SK-N-SH (cell line): Measurements from ENCODE around the gene PROKR1. TPM values are rescaled to one million over a fixed set of nuclear protein-coding genes. Genes with fewer than 3 reads are reported as not detected.

ENCODE experiments used
- CTCF ChIA-PET: fragments of 300-600, 350-600 bp; formaldehyde crosslinking; extraction: SDS; loops from one replicate; lab custom pipeline; 2021; lab: Yijun Ruan, JAX
- POLR2A ChIA-PET: fragments of 350-600 bp; sonication (Branson Sonifier 250); formaldehyde crosslinking; extraction: SDS; loops from one replicate; lab custom pipeline; 2020; ENCODE audit warnings: antibody characterized with exemption, inconsistent platforms; lab: Yijun Ruan, JAX
- DNase-seq: peaks from one replicate; pipeline ENCODE4 v3.0.0; 2012
- H2AFZ ChIP-seq: fragments of 200-600 bp; sonication (generic); 2 replicates; pipeline ENCODE4 v1.8.1; 2016; ENCODE audit warnings: antibody characterized with exemption, mild to moderate bottlenecking, low read depth
- H3F3A ChIP-seq: fragments of 200-600 bp; sonication (generic); replicated peaks from 2 replicates; pipeline ENCODE3; 2016; ENCODE audit warnings: antibody characterized with exemption, mild to moderate bottlenecking; ENCODE audit not compliant: insufficient read depth
- H3K27ac ChIP-seq, 2 experiments: fragments of 200-500 bp in 1 of 2; fragments of 200-600 bp in 1 of 2; sonication (Bioruptor generic) in 1 of 2; sonication (generic), shearing (Covaris generic) in 1 of 2; 2 replicates each; pipeline versions ENCODE4 v1.5.1 to v1.6.1; 2014 to 2016; ENCODE audit warnings: low read depth in 2 of 2, inconsistent platforms in 1 of 2, low read length in 1 of 2, mild to moderate bottlenecking in 1 of 2, mixed read lengths in 1 of 2
- H3K27me3 ChIP-seq: fragments of 200-600 bp; sonication (generic), shearing (Covaris generic); 2 replicates; pipeline ENCODE4 v1.6.1; 2016; ENCODE audit warnings: mixed run types; ENCODE audit not compliant: insufficient read depth
- H3K36me3 ChIP-seq, 2 experiments: fragments of 200-500 bp in 1 of 2; fragments of 200-600 bp in 1 of 2; sonication (Bioruptor generic) in 1 of 2; sonication (generic) in 1 of 2; replicated peaks in 1 of 2; 2 replicates each; pipeline versions ENCODE3 to v1.5.1; 2014 to 2016; ENCODE audit warnings: low read length in 1 of 2, mild to moderate bottlenecking in 1 of 2; ENCODE audit not compliant: insufficient read depth in 2 of 2, control insufficient read depth in 1 of 2
- H3K4me1 ChIP-seq, 2 experiments: fragments of 200-500 bp in 1 of 2; fragments of 200-600 bp in 1 of 2; sonication (Bioruptor generic) in 1 of 2; sonication (generic), shearing (Covaris generic) in 1 of 2; 2 replicates each; pipeline versions ENCODE4 v1.5.1 to v1.6.1; 2014 to 2016; ENCODE audit warnings: low read depth in 1 of 2, low read length in 1 of 2, mixed run types in 1 of 2; ENCODE audit not compliant: insufficient read depth in 2 of 2, control insufficient read depth in 1 of 2
- H3K4me2 ChIP-seq: fragments of 200-600 bp; sonication (generic), shearing (Covaris generic); 2 replicates; pipeline ENCODE4 v1.6.1; 2017; ENCODE audit warnings: mixed run types
- H3K4me3 ChIP-seq, 2 experiments: fragments of 200-500 bp in 1 of 2; fragments of 200-600 bp in 1 of 2; sonication (Bioruptor generic) in 1 of 2; sonication (generic), shearing (Covaris generic) in 1 of 2; 2 replicates each; pipeline versions ENCODE4 v1.5.1 to v1.8.1; 2014 to 2016; ENCODE audit warnings: low read depth in 2 of 2, inconsistent platforms in 1 of 2, low read length in 1 of 2, mild to moderate bottlenecking in 1 of 2, mixed read lengths in 1 of 2, moderate library complexity in 1 of 2
- H3K79me2 ChIP-seq: fragments of 200-600 bp; sonication (generic); 2 replicates; pipeline ENCODE4 v1.8.1; 2017; ENCODE audit warnings: mild to moderate bottlenecking; ENCODE audit not compliant: insufficient read depth
- H3K9ac ChIP-seq: fragments of 200-600 bp; sonication (generic); 2 replicates; pipeline ENCODE4 v1.6.1; 2017; ENCODE audit warnings: mixed run types
- H3K9me2 ChIP-seq: fragments of 200-600 bp; sonication (generic); 2 replicates; pipeline ENCODE4 v1.6.1; 2017; ENCODE audit warnings: mixed run types
- H3K9me3 ChIP-seq: fragments of 200-600 bp; sonication (generic); 2 replicates; pipeline ENCODE4 v1.6.1; 2017; ENCODE audit warnings: mixed run types, mild to moderate bottlenecking, moderate library complexity
- H4K20me1 ChIP-seq: fragments of 200-600 bp; sonication (generic); 2 replicates; pipeline ENCODE4 v1.6.1; 2017; ENCODE audit warnings: mild to moderate bottlenecking, mixed run types; ENCODE audit not compliant: insufficient read depth
- CHD2 ChIP-seq: fragments of 150-350 bp; IDR thresholded peaks from 2 replicates; pipeline ENCODE4 v1.6.1; 2018; ENCODE audit warnings: low read length; ENCODE audit not compliant: partially characterized antibody
- RAD21 ChIP-seq: IDR thresholded peaks from 2 replicates; pipeline ENCODE4 v1.6.1; 2012; ENCODE audit warnings: mild to moderate bottlenecking, low read length
- RCOR1 ChIP-seq: fragments of 150-350 bp; IDR thresholded peaks from 2 replicates; pipeline ENCODE4 v1.6.1; 2017; ENCODE audit warnings: antibody characterized with exemption, low read length
- SMC3 ChIP-seq: IDR thresholded peaks from 2 replicates; pipeline ENCODE4 v1.6.1; 2012; ENCODE audit warnings: low read depth, low read length, improper control_type of control experiment
- TAF1 ChIP-seq: IDR thresholded peaks from 2 replicates; pipeline ENCODE4 v1.6.1; 2012; ENCODE audit warnings: low read depth, mild to moderate bottlenecking, low read length, moderate library complexity, borderline replicate concordance
- TCF12 ChIP-seq: IDR thresholded peaks from 2 replicates; pipeline ENCODE4 v1.4.0; 2012
- TEAD4 ChIP-seq: IDR thresholded peaks from 2 replicates; pipeline ENCODE4 v1.4.0; 2012; ENCODE audit warnings: mild to moderate bottlenecking, borderline replicate concordance; ENCODE audit not compliant: insufficient read depth
- WGBS: methylation state at CpG from one replicate; pipeline ENCODE4 v1.1.6; 2017; ENCODE audit warnings: low lambda C conversion rate; 5-methylcytosine and 5-hydroxymethylcytosine counted together
- polyA plus RNA-seq, 3 experiments: library from polyadenylated mRNA; depleted of rRNA; stranded (reverse); fragments of >200 nt; gene quantifications; 2 replicates each; pipeline ENCODE4 v1.2.3, GENCODE V29; 2012
- TF ChIP-seq, protein P1 (sequence below): fragments of 150-350 bp; IDR thresholded peaks from 2 replicates; pipeline ENCODE4 v1.6.1; 2016; ENCODE audit warnings: mild to moderate bottlenecking, low read depth, low read length
- TF ChIP-seq, protein P2 (sequence below): IDR thresholded peaks from 2 replicates; pipeline ENCODE4 v1.4.0; 2012; ENCODE audit warnings: low read depth, borderline replicate concordance
- TF ChIP-seq, protein P3 (sequence below): IDR thresholded peaks from 2 replicates; pipeline ENCODE4 v1.4.0; 2012; ENCODE audit warnings: low read depth
- TF ChIP-seq, protein P4 (sequence below): IDR thresholded peaks from 2 replicates; pipeline ENCODE4 v1.6.1; 2012; ENCODE audit warnings: mild to moderate bottlenecking, low read depth, low read length, moderate library complexity
- TF ChIP-seq, protein P5 (sequence below): IDR thresholded peaks from 2 replicates; pipeline ENCODE4; 2012

The PROKR1 gene
- polyA plus RNA-seq, 1 of the 3 experiments (the other 2 are of a cell fraction): not detected

DNA sequence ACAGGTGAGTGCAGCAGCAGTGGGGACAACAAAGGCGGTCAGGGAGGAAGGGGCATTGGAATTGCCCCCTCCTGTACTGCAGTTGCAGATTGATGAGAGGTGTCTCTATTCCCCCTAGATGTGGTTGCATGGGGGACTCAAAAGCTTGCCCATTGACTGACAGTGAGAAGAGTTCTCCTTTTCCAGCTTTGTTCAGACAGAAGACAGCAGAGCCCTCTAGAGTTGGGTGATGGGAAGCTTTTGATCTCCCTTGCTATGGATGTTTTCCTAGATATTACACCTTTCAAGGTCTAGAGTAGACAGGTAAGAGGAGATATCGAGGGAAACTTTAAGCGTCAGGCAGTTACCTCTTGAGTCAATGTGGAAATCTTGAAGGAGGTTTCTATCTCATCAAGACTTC is 2.9 kb downstream of the PROKR1 start:
- DNase-seq: no peak
- H3K9me3 ChIP-seq: no peaks in the 10 kb centered on the region
- no peaks in the 10 kb centered on the region for H3F3A ChIP-seq
- H3K27me3 ChIP-seq: peaks cover 41% of the 10 kb centered on the region
- TF ChIP-seq RAD21 (peak; percentile 59), SMC3 (no peak)
- no peak overlapping the region for H3K9ac ChIP-seq
- no peaks in the 10 kb centered on the region for H3K36me3 ChIP-seq
- H3K4me1 ChIP-seq: no peaks in the 10 kb centered on the region; a peak in 1 of 4 replicates
- H3K27ac ChIP-seq: no peak overlapping the region
- WGBS: 53% methylated on average over 3 of the region's 3 CpGs
- H3K4me2 ChIP-seq: no peak overlapping the region
- H3K4me3 ChIP-seq: no peak overlapping the region
- ChIA-PET POLR2A (no interaction called here), CTCF (interaction anchor here (1.0 to 5.5 kb wide), 11 partner anchors 10 to 279 kb away, joined by 3 to 26 read pairs (median 4); no protein-coding TSS in a partner anchor)
- no peaks in the 10 kb centered on the region for H4K20me1 ChIP-seq
- H3K79me2 ChIP-seq: no peaks in the 10 kb centered on the region
- no peaks in the 10 kb centered on the region for H3K9me2 ChIP-seq
- no peak overlapping the region for H2AFZ ChIP-seq

DNA sequence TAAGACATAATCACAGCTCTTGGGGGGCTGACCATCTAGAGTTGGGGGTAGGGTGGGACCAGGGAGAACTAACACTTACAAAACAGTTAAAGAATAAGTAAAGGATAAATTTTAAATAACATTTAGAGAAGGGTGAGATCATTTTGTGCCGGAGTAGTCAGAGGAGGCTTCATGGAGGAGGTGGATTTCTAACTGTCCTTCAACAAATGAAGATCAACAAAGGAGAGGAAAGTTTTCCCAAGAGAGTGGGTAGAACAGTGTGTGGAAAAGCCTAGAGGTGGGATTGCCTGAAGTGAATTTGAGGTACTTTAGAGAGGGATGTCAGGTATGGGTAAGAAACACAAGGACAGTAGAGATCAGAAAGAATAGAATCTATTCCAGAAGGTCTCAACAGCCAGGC is 7.3 kb downstream of the PROKR1 start:
- H3K4me1 ChIP-seq: peaks cover 8 to 14% of the 10 kb centered on the region in 2 experiments; a peak in 2 of 4 replicates
- no peaks in the 10 kb centered on the region for H4K20me1 ChIP-seq
- no peak overlapping the region for H3K27ac ChIP-seq
- H3F3A ChIP-seq: peaks cover 3% of the 10 kb centered on the region
- no peak overlapping the region for H2AFZ ChIP-seq
- H3K36me3 ChIP-seq: no peaks in the 10 kb centered on the region
- no peak overlapping the region for H3K9ac ChIP-seq
- H3K27me3 ChIP-seq: peaks cover 5% of the 10 kb centered on the region; the same call in 1 of the 2 replicates
- no peaks in the 10 kb centered on the region for H3K9me2 ChIP-seq
- DNase-seq: no peak
- TF ChIP-seq, protein P1, sequence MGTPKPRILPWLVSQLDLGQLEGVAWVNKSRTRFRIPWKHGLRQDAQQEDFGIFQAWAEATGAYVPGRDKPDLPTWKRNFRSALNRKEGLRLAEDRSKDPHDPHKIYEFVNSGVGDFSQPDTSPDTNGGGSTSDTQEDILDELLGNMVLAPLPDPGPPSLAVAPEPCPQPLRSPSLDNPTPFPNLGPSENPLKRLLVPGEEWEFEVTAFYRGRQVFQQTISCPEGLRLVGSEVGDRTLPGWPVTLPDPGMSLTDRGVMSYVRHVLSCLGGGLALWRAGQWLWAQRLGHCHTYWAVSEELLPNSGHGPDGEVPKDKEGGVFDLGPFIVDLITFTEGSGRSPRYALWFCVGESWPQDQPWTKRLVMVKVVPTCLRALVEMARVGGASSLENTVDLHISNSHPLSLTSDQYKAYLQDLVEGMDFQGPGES: no peak
- TF ChIP-seq CHD2 (no peak), RCOR1 (no peak), TAF1 (no peak), TEAD4 (no peak), SMC3 (no peak), TCF12 (no peak)
- TF ChIP-seq, protein P2, sequence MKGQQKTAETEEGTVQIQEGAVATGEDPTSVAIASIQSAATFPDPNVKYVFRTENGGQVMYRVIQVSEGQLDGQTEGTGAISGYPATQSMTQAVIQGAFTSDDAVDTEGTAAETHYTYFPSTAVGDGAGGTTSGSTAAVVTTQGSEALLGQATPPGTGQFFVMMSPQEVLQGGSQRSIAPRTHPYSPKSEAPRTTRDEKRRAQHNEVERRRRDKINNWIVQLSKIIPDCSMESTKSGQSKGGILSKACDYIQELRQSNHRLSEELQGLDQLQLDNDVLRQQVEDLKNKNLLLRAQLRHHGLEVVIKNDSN: no peak
- TF ChIP-seq, protein P3, sequence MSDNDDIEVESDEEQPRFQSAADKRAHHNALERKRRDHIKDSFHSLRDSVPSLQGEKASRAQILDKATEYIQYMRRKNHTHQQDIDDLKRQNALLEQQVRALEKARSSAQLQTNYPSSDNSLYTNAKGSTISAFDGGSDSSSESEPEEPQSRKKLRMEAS: no peak
- TF ChIP-seq, protein P4, sequence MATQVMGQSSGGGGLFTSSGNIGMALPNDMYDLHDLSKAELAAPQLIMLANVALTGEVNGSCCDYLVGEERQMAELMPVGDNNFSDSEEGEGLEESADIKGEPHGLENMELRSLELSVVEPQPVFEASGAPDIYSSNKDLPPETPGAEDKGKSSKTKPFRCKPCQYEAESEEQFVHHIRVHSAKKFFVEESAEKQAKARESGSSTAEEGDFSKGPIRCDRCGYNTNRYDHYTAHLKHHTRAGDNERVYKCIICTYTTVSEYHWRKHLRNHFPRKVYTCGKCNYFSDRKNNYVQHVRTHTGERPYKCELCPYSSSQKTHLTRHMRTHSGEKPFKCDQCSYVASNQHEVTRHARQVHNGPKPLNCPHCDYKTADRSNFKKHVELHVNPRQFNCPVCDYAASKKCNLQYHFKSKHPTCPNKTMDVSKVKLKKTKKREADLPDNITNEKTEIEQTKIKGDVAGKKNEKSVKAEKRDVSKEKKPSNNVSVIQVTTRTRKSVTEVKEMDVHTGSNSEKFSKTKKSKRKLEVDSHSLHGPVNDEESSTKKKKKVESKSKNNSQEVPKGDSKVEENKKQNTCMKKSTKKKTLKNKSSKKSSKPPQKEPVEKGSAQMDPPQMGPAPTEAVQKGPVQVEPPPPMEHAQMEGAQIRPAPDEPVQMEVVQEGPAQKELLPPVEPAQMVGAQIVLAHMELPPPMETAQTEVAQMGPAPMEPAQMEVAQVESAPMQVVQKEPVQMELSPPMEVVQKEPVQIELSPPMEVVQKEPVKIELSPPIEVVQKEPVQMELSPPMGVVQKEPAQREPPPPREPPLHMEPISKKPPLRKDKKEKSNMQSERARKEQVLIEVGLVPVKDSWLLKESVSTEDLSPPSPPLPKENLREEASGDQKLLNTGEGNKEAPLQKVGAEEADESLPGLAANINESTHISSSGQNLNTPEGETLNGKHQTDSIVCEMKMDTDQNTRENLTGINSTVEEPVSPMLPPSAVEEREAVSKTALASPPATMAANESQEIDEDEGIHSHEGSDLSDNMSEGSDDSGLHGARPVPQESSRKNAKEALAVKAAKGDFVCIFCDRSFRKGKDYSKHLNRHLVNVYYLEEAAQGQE: no peak
- TF ChIP-seq, protein P5, sequence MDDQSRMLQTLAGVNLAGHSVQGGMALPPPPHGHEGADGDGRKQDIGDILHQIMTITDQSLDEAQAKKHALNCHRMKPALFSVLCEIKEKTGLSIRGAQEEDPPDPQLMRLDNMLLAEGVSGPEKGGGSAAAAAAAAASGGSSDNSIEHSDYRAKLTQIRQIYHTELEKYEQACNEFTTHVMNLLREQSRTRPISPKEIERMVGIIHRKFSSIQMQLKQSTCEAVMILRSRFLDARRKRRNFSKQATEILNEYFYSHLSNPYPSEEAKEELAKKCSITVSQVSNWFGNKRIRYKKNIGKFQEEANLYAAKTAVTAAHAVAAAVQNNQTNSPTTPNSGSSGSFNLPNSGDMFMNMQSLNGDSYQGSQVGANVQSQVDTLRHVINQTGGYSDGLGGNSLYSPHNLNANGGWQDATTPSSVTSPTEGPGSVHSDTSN: no peak
- ChIA-PET POLR2A (no interaction called here), CTCF (interaction anchor here (0.5 kb wide), 1 partner anchor 333 kb away, joined by 3 read pairs; no protein-coding TSS in a partner anchor)
- no peaks in the 10 kb centered on the region for H3K79me2 ChIP-seq
- 70% methylated on average over 1 of the region's 1 CpG for WGBS
- no peaks in the 10 kb centered on the region for H3K9me3 ChIP-seq
- H3K4me2 ChIP-seq: no peak overlapping the region
- no peak overlapping the region for H3K4me3 ChIP-seq
